Measurements from ENCODE around the gene SPA17. TPM values are rescaled to one million over a fixed set of nuclear protein-coding genes. Genes with fewer than 3 reads are reported as not detected.

The SPA17 gene
- total RNA-seq, 1 experiment from 2014 or later: 22.9 TPM

GRCh38 chr11:124740277-124740882 is 66.7 kb downstream of the SPA17 start:
- H3K27ac ChIP-seq (ENCODE audit: low read depth, low read length, poor library complexity, severe bottlenecking): peak overlapping the region; percentile 9
- H3K4me3 ChIP-seq (ENCODE audit: low read depth, low read length, poor library complexity, severe bottlenecking): peak overlapping the region; percentile 81
- ChIA-PET POLR2A (ENCODE audit: low non-redundant PET) (no interaction called here), CTCF (no interaction called here)
- H3K4me1 ChIP-seq (ENCODE audit: insufficient read depth, low read length, poor library complexity, severe bottlenecking): peaks cover 22% of the 10 kb centered on the region
- no peaks in the 10 kb centered on the region for H3K27me3 ChIP-seq (replicated peaks; ENCODE audit: insufficient read depth, low read depth, low read length, poor library complexity)
- peak; percentile 70 for DNase-seq (ENCODE audit: low spot score)
- no peaks in the 10 kb centered on the region for H3K36me3 ChIP-seq (ENCODE audit: insufficient read depth, low read length, poor library complexity, severe bottlenecking)
- intact Hi-C loops (cut with micrococcal nuclease; ENCODE audit: unreplicated experiment): no loop called here
- TF ChIP-seq CTCF (conservative IDR thresholded peaks at IDR 0.05; ENCODE audit: low read depth, low read length): peak; percentile 74
- TF ChIP-seq EZH2 (IDR thresholded peaks at IDR 0.05; ENCODE audit: borderline replicate concordance, low read depth, low read length, poor library complexity, severe bottlenecking): no peak
- BruUV-seq (replicated peaks): no TSS peak
- no peaks in the 10 kb centered on the region for H3K9me3 ChIP-seq (ENCODE audit: low read depth, low read length, poor library complexity, severe bottlenecking)

DNA sequence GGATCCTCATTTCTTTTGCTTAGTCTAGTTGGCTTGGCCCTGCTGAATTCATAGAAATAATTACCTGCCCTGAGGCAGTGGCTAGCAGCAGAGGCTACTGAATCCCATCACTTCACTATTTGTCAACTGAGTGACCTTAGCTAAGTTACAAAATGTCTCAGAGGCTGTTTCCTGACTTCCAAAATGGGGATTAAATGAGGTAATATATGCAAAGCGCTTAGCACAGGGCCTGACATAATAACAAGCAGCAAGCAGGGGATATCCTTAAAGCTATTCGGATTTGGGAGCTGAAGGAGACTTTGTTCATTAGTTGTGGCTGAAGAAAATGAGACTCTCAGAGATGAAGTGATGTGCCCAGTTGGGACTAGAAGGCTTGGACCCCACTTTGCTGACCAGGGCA is 68.9 kb downstream of the SPA17 start:
- Histone ChIP-seq H3K36me3 (ENCODE audit: insufficient read depth, low read length, poor library complexity, severe bottlenecking) (no peaks in the 10 kb centered on the region), H3K4me3 (ENCODE audit: low read depth, low read length, poor library complexity, severe bottlenecking) (no peak overlapping the region), H3K27ac (ENCODE audit: low read depth, low read length, poor library complexity, severe bottlenecking) (no peak overlapping the region), H3K27me3 (replicated peaks; ENCODE audit: insufficient read depth, low read depth, low read length, poor library complexity) (no peaks in the 10 kb centered on the region), H3K9me3 (ENCODE audit: low read depth, low read length, poor library complexity, severe bottlenecking) (no peaks in the 10 kb centered on the region), H3K4me1 (ENCODE audit: insufficient read depth, low read length, poor library complexity, severe bottlenecking) (peaks cover 32% of the 10 kb centered on the region)
- ChIA-PET POLR2A (ENCODE audit: low non-redundant PET) (no interaction called here), CTCF (no interaction called here)
- no peak for DNase-seq (ENCODE audit: low spot score)
- BruUV-seq (replicated peaks): no TSS peak
- intact Hi-C loops (cut with micrococcal nuclease; ENCODE audit: unreplicated experiment): no loop called here
- no peak for TF ChIP-seq CTCF (conservative IDR thresholded peaks at IDR 0.05; ENCODE audit: low read depth, low read length)
- TF ChIP-seq EZH2 (IDR thresholded peaks at IDR 0.05; ENCODE audit: borderline replicate concordance, low read depth, low read length, poor library complexity, severe bottlenecking): no peak

- no peaks in the 10 kb centered on the region for H3K27me3 ChIP-seq (replicated peaks; ENCODE audit: insufficient read depth, low read depth, low read length, poor library complexity)
- H3K4me1 ChIP-seq (ENCODE audit: insufficient read depth, low read length, poor library complexity, severe bottlenecking): peaks cover 32% of the 10 kb centered on the region
- H3K4me3 ChIP-seq (ENCODE audit: low read depth, low read length, poor library complexity, severe bottlenecking): no peak overlapping the region
- POLR2A ChIA-PET (ENCODE audit: low non-redundant PET): no interaction called here
- no peak overlapping the region for H3K27ac ChIP-seq (ENCODE audit: low read depth, low read length, poor library complexity, severe bottlenecking)
- intact Hi-C loops (cut with micrococcal nuclease; ENCODE audit: unreplicated experiment): no loop called here
- H3K36me3 ChIP-seq (ENCODE audit: insufficient read depth, low read length, poor library complexity, severe bottlenecking): no peaks in the 10 kb centered on the region
- no peak for TF ChIP-seq EZH2 (IDR thresholded peaks at IDR 0.05; ENCODE audit: borderline replicate concordance, low read depth, low read length, poor library complexity, severe bottlenecking)
- TF ChIP-seq CTCF (conservative IDR thresholded peaks at IDR 0.05; ENCODE audit: low read depth, low read length): no peak
- CTCF ChIA-PET: no interaction called here
- no peaks in the 10 kb centered on the region for H3K9me3 ChIP-seq (ENCODE audit: low read depth, low read length, poor library complexity, severe bottlenecking)
- no TSS peak for BruUV-seq (replicated peaks)
- no peak for DNase-seq (ENCODE audit: low spot score)
Measured at GRCh38 chr11:124743050-124743449, 69.3 kb downstream of the SPA17 start.

Measured in A673 (cell line).